Pulmonary artery endothelial cell (primary cell): Measurements from ENCODE around the gene ZNF385B. TPM values are rescaled to one million over a fixed set of nuclear protein-coding genes. Genes with fewer than 3 reads are reported as not detected.
"Not testable (repeated sequence)": the region's sequence is repeated elsewhere in the genome, so short reads cannot be mapped to it uniquely, and the experiment has no call there.

Experiments
- DNase-seq: peaks from one replicate; pipeline ENCODE4 v3.0.0-alpha.2; 2011; ENCODE audit warnings: low read depth, low spot score
- total RNA-seq: library from RNA; depleted of rRNA; stranded (reverse); fragments of >200 nt; gene quantifications from 2 replicates; pipeline ENCODE4 v1.2.3, GENCODE V29; 2014

ZNF385B gene
- total RNA-seq, 1 donor from 2014 or later = not detected

DNA sequence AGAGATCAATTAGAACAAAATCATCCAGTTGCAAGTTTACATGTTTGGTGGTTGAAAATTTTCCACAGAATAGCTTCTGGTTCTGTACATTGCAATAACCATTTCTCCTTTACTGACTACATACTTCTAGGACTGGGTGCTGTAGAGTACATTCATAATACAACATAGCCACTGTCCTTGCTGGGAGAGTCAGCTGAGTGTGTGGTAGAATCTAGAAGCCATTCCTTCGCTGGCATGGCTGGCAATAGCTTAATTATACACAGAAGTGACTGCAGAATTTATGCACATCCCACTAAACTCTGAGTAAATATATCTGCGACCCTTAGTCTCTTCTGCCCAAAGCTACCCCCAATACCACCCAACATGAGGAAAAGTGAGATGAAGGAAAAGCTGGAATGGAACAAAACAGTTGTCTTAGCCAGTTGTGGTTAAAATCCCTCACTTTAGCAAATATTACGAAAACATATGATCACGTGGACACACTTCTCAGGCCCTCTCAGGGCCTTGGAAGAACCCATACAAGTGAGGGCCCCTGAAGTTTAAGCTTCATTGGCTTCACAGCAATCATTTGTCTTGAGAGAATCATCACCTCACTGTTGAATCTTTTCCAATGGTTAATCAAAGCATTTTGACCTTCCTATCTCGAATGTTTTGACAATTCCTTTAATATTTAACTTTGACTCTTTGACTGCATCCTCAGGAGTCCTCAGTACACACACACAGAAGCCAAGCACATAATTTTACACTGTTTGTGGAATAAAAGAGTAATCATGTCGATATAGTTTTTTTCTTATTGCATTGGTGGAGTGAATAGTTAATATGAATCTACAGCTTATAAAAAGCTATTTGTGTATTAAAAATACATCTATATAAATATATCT lies 225.1 kb downstream of the ZNF385B start:
- DNase-seq = no peak

- not testable (repeated sequence) for DNase-seq
Measured at GRCh38 chr2:179631769-179632385, 229.5 kb downstream of the ZNF385B start.

DNA sequence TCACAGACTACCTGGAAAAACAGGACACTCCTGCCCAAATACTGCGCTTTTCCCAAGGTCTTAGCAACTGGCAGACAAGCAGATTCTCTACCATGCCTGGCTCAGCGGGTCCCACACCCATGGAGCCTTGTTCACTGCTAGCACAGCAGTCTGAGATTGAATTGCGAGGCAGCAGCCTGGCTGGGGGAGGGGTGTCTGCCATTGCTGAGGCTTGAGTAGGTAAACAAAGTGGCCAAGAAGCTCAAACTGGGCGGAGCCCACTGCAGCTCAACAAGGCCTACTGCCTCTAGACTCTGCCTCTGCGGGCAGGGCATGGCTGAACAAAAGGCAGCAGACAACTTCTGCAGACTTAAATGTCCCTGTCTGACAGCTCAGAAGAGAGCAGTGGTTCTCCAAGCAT lies 231.6 kb downstream of the ZNF385B start:
- DNase-seq = not testable (repeated sequence)

- no peak for DNase-seq
Measured at GRCh38 chr2:179626261-179626660, 235.2 kb downstream of the ZNF385B start.

- DNase-seq = no peak
Measured at GRCh38 chr2:179622635-179623300, 238.6 kb downstream of the ZNF385B start.

GRCh38 chr2:179622112-179622511 lies 239.3 kb downstream of the ZNF385B start:
- no peak for DNase-seq

GRCh38 chr2:179619947-179620467 lies 241.4 kb downstream of the ZNF385B start:
- DNase-seq = no peak

- DNase-seq = no peak
Measured at GRCh38 chr2:179614121-179614520, 247.3 kb downstream of the ZNF385B start.

- DNase-seq = no peak
Measured at GRCh38 chr2:179613701-179614100, 247.7 kb downstream of the ZNF385B start.

DNA sequence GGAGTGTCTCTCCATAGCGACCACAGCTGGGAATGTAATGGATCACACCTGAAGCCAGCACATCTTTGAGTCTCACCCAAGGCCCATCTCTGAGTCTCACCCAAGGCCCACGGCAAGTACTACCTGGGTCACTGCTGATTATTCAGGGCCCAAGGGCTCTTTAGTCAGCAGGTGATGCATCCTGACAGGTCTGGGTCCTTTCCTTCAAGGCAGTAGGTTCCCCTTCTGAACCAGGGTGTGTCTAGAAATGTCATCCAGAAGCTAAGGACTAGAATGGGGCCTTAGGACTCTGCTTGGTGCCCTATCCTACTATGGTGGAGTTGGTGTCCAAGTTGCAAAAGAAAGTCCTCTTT lies 248.1 kb downstream of the ZNF385B start:
- no peak for DNase-seq

GRCh38 chr2:179612591-179613298 lies 248.7 kb downstream of the ZNF385B start:
- DNase-seq = no peak

- DNase-seq = no peak
Measured at GRCh38 chr2:179612108-179612507, 249.3 kb downstream of the ZNF385B start.

GRCh38 chr2:179606141-179606540 lies 255.3 kb downstream of the ZNF385B start:
- no peak for DNase-seq

DNA sequence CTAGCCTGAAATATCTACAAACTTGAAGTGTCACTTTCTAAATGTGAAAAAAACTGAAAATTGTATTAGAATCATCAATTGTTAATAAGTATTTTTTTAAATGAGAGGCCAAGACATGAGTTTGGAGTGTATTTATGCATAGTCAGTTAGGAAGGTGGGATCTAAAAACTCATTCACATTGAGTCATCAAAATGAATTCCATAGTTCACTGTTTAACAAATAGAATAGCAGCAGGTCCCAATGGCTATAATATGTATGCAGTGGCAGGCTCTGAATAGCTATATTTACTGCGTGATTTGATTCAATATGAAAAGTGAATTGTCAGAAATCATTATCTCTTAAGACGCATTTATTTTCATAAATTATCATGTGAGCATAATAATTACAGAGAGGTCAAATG lies 256.1 kb downstream of the ZNF385B start:
- no peak for DNase-seq

DNA sequence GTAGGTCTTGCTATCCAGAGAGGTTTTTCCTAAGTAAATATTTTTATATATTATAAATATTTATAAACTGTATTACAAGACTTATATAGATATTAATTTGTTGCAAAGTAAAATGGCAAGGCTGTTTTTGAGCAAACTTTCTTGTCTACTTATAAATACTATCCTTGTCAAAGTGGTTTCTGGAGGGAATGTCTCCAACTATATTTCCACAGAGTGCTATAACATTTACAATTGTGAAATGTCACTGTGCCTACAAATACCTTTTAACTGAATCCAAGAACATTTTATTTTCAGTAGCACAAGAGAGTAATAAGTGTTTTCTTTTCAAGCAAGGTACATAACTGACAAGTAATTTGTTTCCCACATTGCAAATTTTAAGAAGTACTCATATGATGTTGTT lies 256.8 kb downstream of the ZNF385B start:
- no peak for DNase-seq

DNA sequence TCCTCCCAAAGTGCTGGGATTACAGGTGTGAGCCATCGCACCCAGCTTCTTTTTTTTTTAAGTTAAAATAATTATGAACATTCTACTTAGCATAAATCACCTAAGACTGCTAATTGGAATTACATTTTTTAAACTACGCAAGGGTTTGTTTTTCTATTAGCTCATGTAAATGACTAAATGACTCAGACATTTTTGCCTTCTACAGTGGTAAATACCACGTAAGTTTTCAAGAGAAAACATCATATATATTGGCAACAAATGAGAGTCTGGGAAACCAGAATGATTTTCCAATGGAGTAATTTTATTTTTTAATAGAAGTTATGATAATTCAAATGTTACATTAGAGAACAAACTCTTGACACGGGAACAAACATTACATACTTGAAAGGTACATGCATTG lies 259.0 kb downstream of the ZNF385B start:
- no peak for DNase-seq

DNA sequence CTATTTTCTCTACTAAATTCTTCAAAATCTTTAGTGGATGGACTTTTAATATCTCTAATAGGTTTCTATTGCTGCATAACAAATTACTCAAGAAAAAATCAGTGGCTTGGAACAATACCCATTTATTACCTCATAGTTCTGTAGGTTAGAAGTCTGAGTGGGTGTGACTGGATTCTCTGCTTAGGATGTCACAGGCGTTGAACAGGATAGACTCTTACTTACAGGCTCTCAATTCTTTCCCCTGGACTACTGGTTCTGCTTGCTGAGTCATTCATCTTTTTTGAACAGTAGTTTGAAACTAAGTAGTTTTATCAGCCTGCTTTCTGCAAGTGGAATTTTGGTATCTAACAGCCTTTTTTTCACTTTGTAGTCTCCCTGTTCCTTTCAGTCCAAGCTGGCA lies 265.4 kb downstream of the ZNF385B start:
- no peak for DNase-seq

DNA sequence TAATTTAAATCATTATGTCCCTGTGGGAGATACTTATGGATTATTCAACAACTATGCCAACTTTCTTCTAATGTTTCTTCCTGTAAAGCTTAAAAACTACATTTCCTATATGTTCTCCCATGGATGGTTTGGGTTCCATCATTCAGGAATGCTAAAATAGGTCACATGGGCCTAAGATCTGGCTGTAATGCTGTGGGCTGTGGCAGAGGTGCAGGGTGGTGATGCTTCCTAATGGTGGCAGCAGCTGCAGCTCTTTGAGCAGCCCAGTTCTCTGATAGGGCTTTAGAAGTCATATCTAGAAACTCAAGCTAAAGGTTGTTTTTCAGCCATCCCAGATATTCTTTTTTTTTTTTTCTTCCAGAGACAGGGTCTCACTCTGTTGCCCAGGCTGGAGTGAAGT lies 266.1 kb downstream of the ZNF385B start:
- DNase-seq = no peak

- DNase-seq = no peak
Measured at GRCh38 chr2:179594268-179595112, 266.9 kb downstream of the ZNF385B start.

GRCh38 chr2:179593323-179593722 lies 268.1 kb downstream of the ZNF385B start:
- no peak for DNase-seq
